Measurements from ENCODE around the gene METRNL. TPM values are rescaled to one million over a fixed set of nuclear protein-coding genes. Genes with fewer than 3 reads are reported as not detected.

The METRNL gene
- polyA plus RNA-seq, 3 donors = 13.1 to 133 (median 29.8) TPM

DNA sequence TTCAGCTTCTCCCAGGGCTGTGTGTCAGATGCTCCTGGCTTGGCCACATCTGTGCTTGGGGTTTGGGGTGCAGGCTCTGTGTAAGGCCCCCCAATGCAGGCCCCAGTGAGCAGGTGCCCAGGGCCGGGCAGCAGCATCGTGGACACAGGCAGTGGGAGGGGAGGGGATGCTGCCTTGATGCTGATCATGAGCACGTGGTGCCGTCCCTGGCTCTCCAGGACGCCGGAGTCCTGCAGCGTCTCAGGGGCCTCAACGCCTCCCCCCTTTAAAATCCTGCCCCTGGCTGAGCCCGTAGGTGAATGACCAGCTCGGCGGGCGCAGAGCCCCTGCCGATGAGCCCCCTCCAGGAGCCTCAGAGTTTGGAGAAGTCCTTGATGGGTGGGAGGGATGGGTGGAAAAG lies 9.0 kb downstream of the METRNL start:
- Mint-ChIP-seq H3K27ac (peak overlapping the region in 6 of 7 donors; percentile 10 to 92 (median 81)), H3K9me3 (no peaks in the 10 kb centered on the region), H3K4me3 (peak overlapping the region; percentile 58 to 71), H3K36me3 (peaks cover 65 to 85% of the 10 kb centered on the region in 2 donors), H3K4me1 (peaks cover 62% of the 10 kb centered on the region), H3K27me3 (ENCODE audit: low read depth in 3 of 3) (peaks cover 0 to under 1% (median 0%) of the 10 kb centered on the region in 3 donors)
- no CpG with 5 or more reads among the region's 13 CpGs for WGBS (ENCODE audit: insufficient coverage)
- H3K79me2 ChIP-seq (ENCODE audit: insufficient read depth, low read length) = peaks cover 86% of the 10 kb centered on the region
- DNase-seq = no peak
- no peaks in the 10 kb centered on the region for H3K27me3 ChIP-seq (ENCODE audit: control insufficient read depth in 2 of 2, insufficient read depth in 2 of 2, low read length in 2 of 2)
- H3K4me2 ChIP-seq (replicated peaks; ENCODE audit: extremely low read depth, low read length, poor library complexity, severe bottlenecking) = peak overlapping the region; percentile 60
- H3K36me3 ChIP-seq (replicated peaks in 1 of 2; ENCODE audit: control insufficient read depth in 1 of 2, insufficient read depth in 2 of 2, low read length in 2 of 2) = peaks cover 58 to 79% of the 10 kb centered on the region in 2 donors
- no peaks in the 10 kb centered on the region for H3K9me3 ChIP-seq (replicated peaks in 1 of 2; ENCODE audit: control insufficient read depth in 1 of 2, insufficient read depth in 1 of 2, low read length in 2 of 2)
- peak overlapping the region; percentile 8 to 36 for H3K27ac ChIP-seq (ENCODE audit: low read depth in 1 of 2, low read length in 2 of 2)
- peaks cover 96% of the 10 kb centered on the region for H4K20me1 ChIP-seq (ENCODE audit: insufficient read depth, low read length)
- peaks cover 39 to 70% of the 10 kb centered on the region in 2 donors for H3K4me1 ChIP-seq (ENCODE audit: control insufficient read depth in 1 of 2, insufficient read depth in 2 of 2, low read length in 2 of 2)
- H3K4me3 ChIP-seq (replicated peaks in 1 of 3; ENCODE audit: low read depth in 2 of 3, low read length in 3 of 3) = peak overlapping the region in 1 of 3 experiments; percentile 60
- H3K9ac ChIP-seq (ENCODE audit: insufficient read depth, low read length, poor library complexity, severe bottlenecking) = peak overlapping the region; percentile 21
- TF ChIP-seq, protein P1, sequence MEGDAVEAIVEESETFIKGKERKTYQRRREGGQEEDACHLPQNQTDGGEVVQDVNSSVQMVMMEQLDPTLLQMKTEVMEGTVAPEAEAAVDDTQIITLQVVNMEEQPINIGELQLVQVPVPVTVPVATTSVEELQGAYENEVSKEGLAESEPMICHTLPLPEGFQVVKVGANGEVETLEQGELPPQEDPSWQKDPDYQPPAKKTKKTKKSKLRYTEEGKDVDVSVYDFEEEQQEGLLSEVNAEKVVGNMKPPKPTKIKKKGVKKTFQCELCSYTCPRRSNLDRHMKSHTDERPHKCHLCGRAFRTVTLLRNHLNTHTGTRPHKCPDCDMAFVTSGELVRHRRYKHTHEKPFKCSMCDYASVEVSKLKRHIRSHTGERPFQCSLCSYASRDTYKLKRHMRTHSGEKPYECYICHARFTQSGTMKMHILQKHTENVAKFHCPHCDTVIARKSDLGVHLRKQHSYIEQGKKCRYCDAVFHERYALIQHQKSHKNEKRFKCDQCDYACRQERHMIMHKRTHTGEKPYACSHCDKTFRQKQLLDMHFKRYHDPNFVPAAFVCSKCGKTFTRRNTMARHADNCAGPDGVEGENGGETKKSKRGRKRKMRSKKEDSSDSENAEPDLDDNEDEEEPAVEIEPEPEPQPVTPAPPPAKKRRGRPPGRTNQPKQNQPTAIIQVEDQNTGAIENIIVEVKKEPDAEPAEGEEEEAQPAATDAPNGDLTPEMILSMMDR (IDR thresholded peaks at IDR 0.05) = no peak
- no peak overlapping the region for H2AFZ ChIP-seq (ENCODE audit: insufficient read depth, low read depth, low read length, poor library complexity, severe bottlenecking)
- intact Hi-C loops (cut with micrococcal nuclease) = no loop called here

GRCh38 chr17:83088909-83089308 lies 9.5 kb downstream of the METRNL start:
- Histone ChIP-seq H3K4me2 (replicated peaks; ENCODE audit: extremely low read depth, low read length, poor library complexity, severe bottlenecking) (peak overlapping the region; percentile 60), H2AFZ (ENCODE audit: insufficient read depth, low read depth, low read length, poor library complexity, severe bottlenecking) (no peak overlapping the region), H3K36me3 (replicated peaks in 1 of 2; ENCODE audit: control insufficient read depth in 1 of 2, insufficient read depth in 2 of 2, low read length in 2 of 2) (peaks cover 62 to 83% of the 10 kb centered on the region in 2 donors), H3K27me3 (ENCODE audit: control insufficient read depth in 2 of 2, insufficient read depth in 2 of 2, low read length in 2 of 2) (no peaks in the 10 kb centered on the region), H3K4me1 (ENCODE audit: control insufficient read depth in 1 of 2, insufficient read depth in 2 of 2, low read length in 2 of 2) (peaks cover 35 to 65% of the 10 kb centered on the region in 2 donors), H3K79me2 (ENCODE audit: insufficient read depth, low read length) (peaks cover 86% of the 10 kb centered on the region), H3K9ac (ENCODE audit: insufficient read depth, low read length, poor library complexity, severe bottlenecking) (no peak overlapping the region), H3K4me3 (replicated peaks in 1 of 3; ENCODE audit: low read depth in 2 of 3, low read length in 3 of 3) (peak overlapping the region in 1 of 3 experiments; percentile 60), H3K27ac (ENCODE audit: low read depth in 1 of 2, low read length in 2 of 2) (no peak overlapping the region), H4K20me1 (ENCODE audit: insufficient read depth, low read length) (peaks cover 96% of the 10 kb centered on the region), H3K9me3 (replicated peaks in 1 of 2; ENCODE audit: control insufficient read depth in 1 of 2, insufficient read depth in 1 of 2, low read length in 2 of 2) (no peaks in the 10 kb centered on the region)
- TF ChIP-seq, protein P1 (IDR thresholded peaks at IDR 0.05) = no peak
- DNase-seq = no peak
- Mint-ChIP-seq H3K4me3 (peak overlapping the region; percentile 35 to 58), H3K27ac (peak overlapping the region in 6 of 7 donors; percentile 83 to 92 (median 88)), H3K27me3 (ENCODE audit: low read depth in 3 of 3) (no peaks in the 10 kb centered on the region), H3K4me1 (peaks cover 57% of the 10 kb centered on the region), H3K9me3 (no peaks in the 10 kb centered on the region), H3K36me3 (peaks cover 65 to 85% of the 10 kb centered on the region in 2 donors)
- 96% methylated on average over 10 of the region's 15 CpGs for WGBS (ENCODE audit: insufficient coverage)
- intact Hi-C loops (cut with micrococcal nuclease) = no loop called here

All from CD14-positive monocyte (primary cell).